ENCODE measurements around the gene GDNF. TPM values are rescaled to one million over a fixed set of nuclear protein-coding genes. Genes with fewer than 3 reads are reported as not detected.
A peak's percentile ranks its signal among the peaks of the same experiment; 100 is the strongest.

GDNF gene
- total and polyA plus RNA-seq, 5 donors: 0.14 to 0.74 (median 0.41) TPM

- ATAC-seq (no peak), DNase-seq (no peak)
- H3K4me3 ChIP-seq (ENCODE audit: low read length): no peak overlapping the region
- H3K27ac ChIP-seq (ENCODE audit: low read length): no peak overlapping the region
- intact Hi-C loops (cut with DNase I): loop anchor here in 2 of 4 donors (5.0 kb wide), 2 partner anchors 357 to 423 kb away; no protein-coding TSS in a partner anchor
- H3K9me3 ChIP-seq (ENCODE audit: control insufficient read depth, low read length): no peaks in the 10 kb centered on the region
- 74% methylated on average over 19 of the region's 19 CpGs for WGBS
- peaks cover 2% of the 10 kb centered on the region for H3K4me1 ChIP-seq (ENCODE audit: control insufficient read depth, insufficient read depth, low read length)
- H3K27me3 ChIP-seq (ENCODE audit: control insufficient read depth, insufficient read depth): no peaks in the 10 kb centered on the region
These were observed 4.4 kb downstream of the GDNF start for GRCh38 chr5:37835380-37835973.

GRCh38 chr5:37834542-37835379 is 5.1 kb downstream of the GDNF start:
- peak in 1 of 3 donors; percentile 61 for DNase-seq
- Histone ChIP-seq H3K4me1 (ENCODE audit: control insufficient read depth, insufficient read depth, low read length) (peaks cover 2% of the 10 kb centered on the region), H3K4me3 (ENCODE audit: low read length) (no peak overlapping the region), H3K27ac (ENCODE audit: low read length) (no peak overlapping the region), H3K27me3 (ENCODE audit: control insufficient read depth, insufficient read depth) (no peaks in the 10 kb centered on the region), H3K9me3 (ENCODE audit: control insufficient read depth, low read length) (no peaks in the 10 kb centered on the region)
- no peak for ATAC-seq
- intact Hi-C loops (cut with DNase I): loop anchor here in 2 of 4 donors (5.0 kb wide), 2 partner anchors 358 to 422 kb away; no protein-coding TSS in a partner anchor
- 32% methylated on average over 64 of the region's 64 CpGs for WGBS

GRCh38 chr5:37833990-37834389 is 5.9 kb downstream of the GDNF start:
- DNase-seq (no peak), ATAC-seq (no peak)
- H3K4me3 ChIP-seq (ENCODE audit: low read length): no peak overlapping the region
- WGBS: 62% methylated on average over 6 of the region's 6 CpGs
- peaks cover under 1% of the 10 kb centered on the region for H3K9me3 ChIP-seq (ENCODE audit: control insufficient read depth, low read length)
- no peaks in the 10 kb centered on the region for H3K27me3 ChIP-seq (ENCODE audit: control insufficient read depth, insufficient read depth)
- intact Hi-C loops (cut with DNase I): no loop called here
- H3K4me1 ChIP-seq (ENCODE audit: control insufficient read depth, insufficient read depth, low read length): peaks cover 2% of the 10 kb centered on the region
- H3K27ac ChIP-seq (ENCODE audit: low read length): no peak overlapping the region

- ATAC-seq: no peak
- H3K4me1 ChIP-seq (ENCODE audit: control insufficient read depth, insufficient read depth, low read length): no peaks in the 10 kb centered on the region
- 54% methylated on average over 7 of the region's 7 CpGs for WGBS
- no peak overlapping the region for H3K27ac ChIP-seq (ENCODE audit: low read length)
- intact Hi-C loops (cut with DNase I): no loop called here
- H3K9me3 ChIP-seq (ENCODE audit: control insufficient read depth, low read length): peaks cover 2% of the 10 kb centered on the region
- no peak overlapping the region for H3K4me3 ChIP-seq (ENCODE audit: low read length)
- no peaks in the 10 kb centered on the region for H3K27me3 ChIP-seq (ENCODE audit: control insufficient read depth, insufficient read depth)
- no peak for DNase-seq
These were observed 7.9 kb downstream of the GDNF start for GRCh38 chr5:37831821-37832534.

GRCh38 chr5:37830348-37830747 is 9.5 kb downstream of the GDNF start:
- Histone ChIP-seq H3K9me3 (ENCODE audit: control insufficient read depth, low read length) (peaks cover 2% of the 10 kb centered on the region), H3K27ac (ENCODE audit: low read length) (no peak overlapping the region), H3K4me3 (ENCODE audit: low read length) (no peak overlapping the region), H3K27me3 (ENCODE audit: control insufficient read depth, insufficient read depth) (no peaks in the 10 kb centered on the region), H3K4me1 (ENCODE audit: control insufficient read depth, insufficient read depth, low read length) (no peaks in the 10 kb centered on the region)
- DNase-seq: no peak
- intact Hi-C loops (cut with DNase I): no loop called here
- ATAC-seq: no peak
- WGBS: 90% methylated on average over 5 of the region's 5 CpGs

- intact Hi-C loops (cut with DNase I): no loop called here
- peaks cover 2% of the 10 kb centered on the region for H3K9me3 ChIP-seq (ENCODE audit: control insufficient read depth, low read length)
- 63% methylated on average over 2 of the region's 2 CpGs for WGBS
- H3K4me1 ChIP-seq (ENCODE audit: control insufficient read depth, insufficient read depth, low read length): no peaks in the 10 kb centered on the region
- H3K4me3 ChIP-seq (ENCODE audit: low read length): no peak overlapping the region
- ATAC-seq: no peak
- no peak for DNase-seq
- H3K27ac ChIP-seq (ENCODE audit: low read length): no peak overlapping the region
- no peaks in the 10 kb centered on the region for H3K27me3 ChIP-seq (ENCODE audit: control insufficient read depth, insufficient read depth)
These were observed 14.4 kb downstream of the GDNF start for GRCh38 chr5:37825334-37825915.

GRCh38 chr5:37823433-37824152 is 16.2 kb downstream of the GDNF start:
- no peaks in the 10 kb centered on the region for H3K27me3 ChIP-seq (ENCODE audit: control insufficient read depth, insufficient read depth)
- DNase-seq (peak in 2 of 3 donors; percentile 19 to 62), ATAC-seq (peak; percentile 63 to 66)
- intact Hi-C loops (cut with DNase I): no loop called here
- H3K4me1 ChIP-seq (ENCODE audit: control insufficient read depth, insufficient read depth, low read length): no peaks in the 10 kb centered on the region
- no peaks in the 10 kb centered on the region for H3K9me3 ChIP-seq (ENCODE audit: control insufficient read depth, low read length)
- 71% methylated on average over 11 of the region's 11 CpGs for WGBS
- no peak overlapping the region for H3K4me3 ChIP-seq (ENCODE audit: low read length)
- H3K27ac ChIP-seq (ENCODE audit: low read length): no peak overlapping the region

- no peaks in the 10 kb centered on the region for H3K4me1 ChIP-seq (ENCODE audit: control insufficient read depth, insufficient read depth, low read length)
- H3K27me3 ChIP-seq (ENCODE audit: control insufficient read depth, insufficient read depth): no peaks in the 10 kb centered on the region
- H3K4me3 ChIP-seq (ENCODE audit: low read length): no peak overlapping the region
- intact Hi-C loops (cut with DNase I): no loop called here
- no peak for ATAC-seq
- peaks cover 3% of the 10 kb centered on the region for H3K9me3 ChIP-seq (ENCODE audit: control insufficient read depth, low read length)
- no peak overlapping the region for H3K27ac ChIP-seq (ENCODE audit: low read length)
- WGBS: 59% methylated on average over 3 of the region's 3 CpGs
- DNase-seq: peak in 1 of 3 donors; percentile 33
These were observed 23.0 kb downstream of the GDNF start for GRCh38 chr5:37816883-37817282.

GRCh38 chr5:37816331-37816730 is 23.5 kb downstream of the GDNF start:
- no peaks in the 10 kb centered on the region for H3K4me1 ChIP-seq (ENCODE audit: control insufficient read depth, insufficient read depth, low read length)
- peaks cover 3% of the 10 kb centered on the region for H3K9me3 ChIP-seq (ENCODE audit: control insufficient read depth, low read length)
- DNase-seq (no peak), ATAC-seq (no peak)
- no peaks in the 10 kb centered on the region for H3K27me3 ChIP-seq (ENCODE audit: control insufficient read depth, insufficient read depth)
- no peak overlapping the region for H3K27ac ChIP-seq (ENCODE audit: low read length)
- no peak overlapping the region for H3K4me3 ChIP-seq (ENCODE audit: low read length)
- WGBS: 92% methylated on average over 3 of the region's 3 CpGs
- intact Hi-C loops (cut with DNase I): no loop called here

GRCh38 chr5:37815913-37816312 is 23.9 kb downstream of the GDNF start:
- intact Hi-C loops (cut with DNase I): no loop called here
- ATAC-seq: no peak
- H3K27ac ChIP-seq (ENCODE audit: low read length): no peak overlapping the region
- H3K9me3 ChIP-seq (ENCODE audit: control insufficient read depth, low read length): peaks cover 3% of the 10 kb centered on the region
- H3K4me3 ChIP-seq (ENCODE audit: low read length): no peak overlapping the region
- no peaks in the 10 kb centered on the region for H3K27me3 ChIP-seq (ENCODE audit: control insufficient read depth, insufficient read depth)
- no peaks in the 10 kb centered on the region for H3K4me1 ChIP-seq (ENCODE audit: control insufficient read depth, insufficient read depth, low read length)
- DNase-seq: no peak
- WGBS: 75% methylated on average over 7 of the region's 7 CpGs

Measured in right cardiac atrium (tissue), 5 donors.